HG03103 (cell line): ENCODE results near the gene FHIP2A.
"Not testable (repeated sequence)": the region's sequence is repeated elsewhere in the genome, so short reads cannot be mapped to it uniquely, and the experiment has no call there.

Source experiments
- ATAC-seq: cut with Tn5 transposase; IDR thresholded peaks from one replicate; pipeline ENCODE4 v1.9.1; 2021; ENCODE audit warnings: low read depth; ENCODE audit not compliant: unreplicated experiment

Gene FHIP2A

GRCh38 chr10:114815791-114816190 lies 5.8 kb upstream of the FHIP2A start:
- ATAC-seq, result no peak

DNA sequence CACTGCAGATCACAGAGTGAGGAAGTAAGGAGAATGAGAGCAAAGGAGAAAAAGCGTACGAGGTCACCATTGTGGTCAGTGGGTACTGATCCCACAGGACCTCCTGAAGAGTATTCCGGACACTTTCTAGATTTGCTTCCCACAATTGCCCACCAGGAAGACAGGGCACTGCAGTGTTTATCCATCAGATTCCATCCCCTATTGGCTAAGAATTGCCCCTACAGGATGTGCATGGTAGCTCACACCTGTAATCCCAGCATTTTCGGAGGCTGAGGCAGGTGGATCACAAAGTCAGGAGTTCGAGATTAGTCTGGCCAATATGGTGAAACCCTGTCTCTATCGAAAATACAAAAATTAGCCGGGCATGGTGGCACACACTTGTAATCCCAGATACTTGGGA lies 5.3 kb upstream of the FHIP2A start:
- ATAC-seq, result no peak

GRCh38 chr10:114819322-114819721 lies 2.3 kb upstream of the FHIP2A start:
- no peak for ATAC-seq

DNA sequence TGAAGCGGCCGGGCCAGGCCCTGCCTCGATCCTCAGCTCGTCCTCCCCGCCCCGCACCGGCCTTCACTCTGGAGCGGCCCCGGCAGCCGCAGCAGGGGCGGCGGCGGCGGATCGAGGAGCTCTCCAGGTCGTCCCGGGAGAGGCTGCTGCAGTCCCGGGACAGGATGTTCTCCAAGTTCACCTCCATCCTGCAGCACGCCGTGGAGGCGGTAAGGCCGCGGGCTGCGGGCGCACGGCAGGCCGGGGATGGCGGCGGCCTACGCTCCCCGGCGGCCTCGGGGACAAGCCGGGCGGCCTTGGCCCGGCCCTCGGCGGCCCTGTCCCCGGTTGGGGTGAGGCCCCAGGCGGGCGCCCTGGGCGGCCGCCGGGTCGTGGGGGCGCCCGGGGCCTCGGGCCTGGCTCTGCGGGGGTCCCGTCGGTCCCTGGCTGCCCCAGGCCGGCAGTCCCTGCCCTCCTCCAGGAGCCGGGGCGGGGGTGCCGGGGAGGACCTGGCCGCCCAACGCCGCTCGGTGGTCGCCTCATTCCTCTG lies 399 bp downstream of the FHIP2A start:
- ATAC-seq, result peak; percentile 24

- peak; percentile 16 for ATAC-seq
These were observed 980 bp downstream of the FHIP2A start for GRCh38 chr10:114822444-114823076.

DNA sequence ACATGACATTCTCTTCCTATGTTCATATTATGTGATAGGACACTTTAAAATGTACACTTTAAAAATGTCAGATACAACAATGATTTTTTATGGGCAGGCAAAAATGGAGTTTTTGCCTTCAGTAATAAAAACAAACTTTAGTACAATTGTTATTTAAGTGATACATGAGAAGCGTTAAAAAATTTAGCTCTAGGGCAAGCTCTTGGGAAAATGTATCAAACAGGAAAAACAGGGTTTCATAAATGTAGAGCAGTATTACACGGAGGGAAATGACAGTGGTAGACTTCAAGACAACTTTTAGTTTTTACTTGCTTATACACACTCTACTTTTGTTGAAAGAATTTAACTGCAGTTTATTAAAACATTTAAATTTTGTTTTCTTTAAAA lies 1.5 kb downstream of the FHIP2A start:
- ATAC-seq, result no peak

DNA sequence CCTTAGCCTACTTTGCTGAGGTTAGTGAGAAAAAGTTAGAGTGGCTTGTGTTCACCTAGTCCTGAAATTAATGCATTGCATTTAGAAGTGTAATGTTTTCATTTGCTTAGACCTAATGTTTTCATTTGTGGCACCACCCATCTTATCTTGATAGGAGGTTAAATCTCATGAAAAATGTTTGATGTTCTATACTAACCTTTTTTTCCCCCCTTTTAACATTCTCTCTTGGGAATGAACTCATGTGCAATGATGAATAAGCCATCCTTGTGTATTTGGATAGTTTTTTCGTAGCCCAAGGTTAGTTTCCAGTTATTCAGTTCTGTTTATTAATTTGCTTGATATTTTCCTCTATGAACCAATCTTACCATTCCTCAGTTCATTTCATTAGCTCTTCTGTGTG lies 2.8 kb downstream of the FHIP2A start:
- ATAC-seq, result no peak

DNA sequence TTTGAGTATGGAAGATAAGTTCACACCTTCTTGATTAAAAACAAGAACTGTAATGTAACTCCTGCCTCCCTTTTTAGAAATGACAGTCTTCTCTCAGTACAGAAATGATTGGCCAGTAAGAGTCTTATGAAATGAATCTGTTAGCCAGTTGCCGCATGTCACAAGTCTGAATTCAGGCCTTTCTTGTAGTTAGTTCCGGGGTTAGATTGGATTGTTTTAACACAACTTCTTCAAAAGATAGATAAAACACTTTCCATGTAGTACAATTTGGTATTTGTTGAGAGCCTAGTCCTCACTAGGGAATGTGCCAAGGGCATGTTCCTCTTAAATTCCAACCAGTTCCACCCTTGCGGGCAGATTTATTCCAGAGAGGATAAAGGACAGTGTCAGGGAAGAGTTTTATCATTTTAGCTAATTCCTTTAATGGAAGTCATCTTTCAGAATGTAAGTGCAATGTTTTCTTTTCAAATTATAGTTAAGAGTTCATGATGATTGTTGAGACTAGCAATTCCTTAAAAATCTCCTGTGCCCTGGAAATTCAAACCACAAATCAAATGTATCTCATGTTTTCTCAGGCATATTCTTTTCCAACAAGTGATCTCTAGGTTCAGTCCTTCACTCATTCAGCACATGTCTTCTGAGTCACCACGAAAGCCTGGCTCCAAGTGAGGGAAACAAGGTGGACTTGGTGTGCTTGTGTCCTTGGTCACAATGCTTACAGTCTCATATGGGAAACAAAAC lies 4.1 kb downstream of the FHIP2A start:
- ATAC-seq, result peak; percentile 47

DNA sequence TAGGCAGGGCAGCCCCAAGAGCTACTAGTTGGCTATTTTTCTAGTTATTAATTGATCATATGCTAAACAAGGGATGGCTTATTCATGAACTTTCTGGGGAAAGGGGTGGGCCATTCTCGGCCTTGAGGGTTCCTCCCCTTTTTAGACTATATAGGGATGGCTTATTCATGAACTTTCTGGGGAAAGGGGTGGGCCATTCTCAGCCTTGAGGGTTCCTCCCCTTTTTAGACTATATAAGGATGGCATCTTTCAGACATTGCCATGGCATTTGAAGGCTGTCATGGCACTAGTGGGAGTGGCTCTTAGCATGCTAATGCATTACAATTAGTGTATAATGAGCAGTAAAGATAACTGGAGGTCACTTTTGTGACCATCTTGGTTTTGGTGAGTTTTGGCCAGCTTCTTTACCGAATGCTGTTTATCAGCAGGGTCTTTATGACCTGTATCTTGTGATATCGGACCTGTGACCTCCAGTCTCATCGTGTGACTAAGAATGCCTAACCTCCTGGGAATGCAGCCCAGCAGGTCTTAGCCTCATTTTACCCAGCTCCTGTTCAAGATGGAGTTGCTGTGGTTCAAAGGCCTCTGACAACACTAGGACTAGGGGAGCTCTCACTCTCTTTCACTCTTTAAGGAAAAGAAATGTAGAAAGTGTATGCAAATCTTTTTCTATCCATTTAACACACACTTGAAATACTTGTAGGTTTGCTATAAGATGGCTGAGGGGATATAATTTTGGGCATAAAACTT lies 7.8 kb downstream of the FHIP2A start:
- no peak for ATAC-seq

DNA sequence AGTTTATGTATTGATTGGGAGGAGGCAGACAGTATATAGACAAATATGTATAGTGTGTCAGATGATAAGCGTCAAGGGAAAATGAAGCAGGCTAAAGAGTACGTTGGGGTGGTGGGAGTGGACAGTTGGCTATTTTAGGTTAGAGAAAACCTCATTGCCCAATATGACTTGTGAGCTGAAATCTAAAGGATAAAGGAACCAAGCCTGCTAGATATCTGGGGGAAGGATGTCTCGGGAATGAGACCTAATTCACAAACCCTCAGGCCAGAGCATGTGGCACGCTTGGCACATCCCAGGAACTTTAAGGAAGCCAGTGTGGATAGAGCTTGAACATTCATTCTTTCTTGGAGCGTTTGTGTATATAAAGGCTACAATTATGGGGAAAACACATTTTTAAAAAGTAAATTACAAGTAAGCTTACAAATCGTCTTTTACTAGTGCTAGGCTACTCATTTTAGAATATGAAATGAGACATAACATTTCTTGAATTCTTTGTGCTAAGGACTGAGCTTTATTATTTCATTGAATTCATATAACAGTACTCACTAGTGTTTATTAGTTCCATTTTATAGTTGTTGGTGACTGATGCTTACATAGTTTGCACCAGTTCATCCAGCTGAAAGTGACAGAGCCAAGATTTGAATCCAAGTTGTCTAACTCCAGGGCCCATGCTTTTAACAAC lies 9.7 kb downstream of the FHIP2A start:
- ATAC-seq, result no peak

DNA sequence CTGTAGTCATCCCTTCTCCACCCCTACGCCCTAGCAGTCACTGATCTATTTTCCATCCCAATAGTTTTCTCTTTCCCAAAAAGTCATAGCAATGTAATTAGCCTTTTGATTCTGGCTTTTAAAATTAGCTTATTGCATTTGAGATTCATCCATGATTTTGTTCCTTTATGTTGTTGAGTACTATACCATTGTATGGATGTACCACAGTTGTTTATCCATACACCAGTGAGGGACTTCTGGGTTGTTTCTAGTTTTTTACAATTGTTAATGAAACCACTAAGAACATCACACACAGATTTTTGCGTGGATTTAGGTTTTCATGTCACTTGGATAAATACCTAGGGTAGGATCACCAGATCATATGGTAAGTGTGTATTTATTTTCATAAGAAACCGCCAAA lies 16.1 kb downstream of the FHIP2A start:
- no peak for ATAC-seq

- ATAC-seq, result no peak
These were observed 18.3 kb downstream of the FHIP2A start for GRCh38 chr10:114839901-114840300.

GRCh38 chr10:114845978-114846693 lies 24.6 kb downstream of the FHIP2A start:
- ATAC-seq, result no peak

- ATAC-seq, result not testable (repeated sequence)
These were observed 25.9 kb downstream of the FHIP2A start for GRCh38 chr10:114847517-114847916.

GRCh38 chr10:114849674-114850073 lies 28.1 kb downstream of the FHIP2A start:
- no peak for ATAC-seq

DNA sequence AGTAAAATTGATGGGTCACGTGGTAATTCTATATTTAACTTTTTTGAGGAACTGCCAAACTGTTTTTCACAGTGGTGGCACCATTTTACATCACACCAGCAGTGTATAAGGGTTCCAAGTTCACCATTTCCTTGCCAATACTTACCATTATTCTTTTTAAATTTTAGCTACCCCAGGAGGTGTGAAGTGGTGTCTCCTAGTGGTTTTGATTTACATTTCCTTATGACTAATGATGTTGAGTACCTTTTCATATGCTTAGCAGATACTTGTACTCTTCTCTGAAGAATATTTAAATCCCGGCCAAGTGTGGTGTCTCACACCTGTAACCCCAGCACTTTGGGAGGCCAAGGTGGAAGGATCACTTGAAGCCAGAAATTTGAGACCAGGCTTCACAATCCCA lies 28.5 kb downstream of the FHIP2A start:
- no peak for ATAC-seq

DNA sequence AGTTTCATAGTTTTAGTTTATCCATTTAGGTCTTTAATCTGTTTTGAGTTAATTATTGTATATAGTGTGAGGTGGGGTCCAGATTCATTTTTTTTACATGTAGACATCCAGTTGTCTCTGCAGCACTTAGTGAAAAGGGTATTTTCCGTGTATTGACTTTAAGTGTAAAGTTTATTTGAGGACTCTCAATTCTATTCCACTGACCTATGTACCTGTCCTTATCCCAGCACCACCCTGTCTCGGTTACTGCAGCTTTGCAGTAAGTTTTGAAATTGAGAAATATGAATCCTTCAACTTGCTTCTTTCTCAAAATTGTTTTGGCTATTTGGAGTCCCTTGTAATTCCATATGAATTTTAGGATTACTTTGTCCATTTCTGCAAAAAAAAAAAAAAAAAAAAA lies 29.8 kb downstream of the FHIP2A start:
- ATAC-seq, result no peak

DNA sequence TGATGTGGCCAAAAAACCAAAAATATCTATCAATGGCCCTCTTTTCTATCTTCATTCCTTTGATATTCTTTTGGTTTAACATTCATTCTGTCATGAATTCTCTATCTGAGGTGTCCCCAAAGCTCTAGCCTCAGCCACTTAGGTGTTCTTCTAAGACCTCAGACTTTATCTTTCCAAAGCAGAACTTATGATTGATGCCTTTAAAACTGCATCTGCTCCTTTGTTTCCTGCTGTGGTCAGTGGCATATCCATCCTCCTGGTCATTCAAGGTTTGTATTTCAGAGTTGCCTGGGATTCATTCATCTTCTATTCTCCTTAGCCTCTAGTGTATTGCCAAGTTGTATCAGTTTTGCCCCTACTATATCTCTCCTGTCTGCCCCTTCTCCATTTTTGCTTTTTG lies 30.6 kb downstream of the FHIP2A start:
- no peak for ATAC-seq

DNA sequence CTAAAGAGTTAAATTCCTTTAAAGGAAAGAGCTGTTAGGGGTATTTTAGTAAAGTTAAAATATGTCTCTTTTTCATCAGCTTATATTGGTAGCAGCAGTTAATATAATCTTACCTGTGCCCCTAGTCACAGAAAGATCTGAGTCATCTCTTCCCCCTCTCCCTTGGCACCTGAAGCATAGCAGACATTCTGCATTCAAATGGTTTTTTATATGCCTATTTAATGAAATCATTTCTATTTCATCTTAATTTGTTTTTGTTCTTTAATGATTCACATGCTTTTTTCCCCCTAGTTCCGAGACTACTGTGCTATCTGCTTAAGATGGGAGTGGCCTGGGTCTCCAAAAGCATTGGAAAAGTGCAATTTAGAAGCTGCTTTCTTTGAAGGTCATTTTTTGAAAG lies 33.3 kb downstream of the FHIP2A start:
- ATAC-seq, result no peak
